DND-41 (cell line): ENCODE results near the gene PPP1R17.

Experiments used
- ATAC-seq: fragments of 200-7000 bp; cut with Tn5 transposase; 3 replicates; pipeline ENCODE4 v1.9.1; 2021; ENCODE audit warnings: low read depth; ENCODE audit not compliant: insufficient read depth
- DNase-seq: peaks from one replicate; pipeline ENCODE4 v3.0.0-alpha.2; 2020
- H2AFZ ChIP-seq: 2 replicates; pipeline ENCODE4 v1.6.0; 2012; ENCODE audit warnings: low read depth, low read length
- H3K27ac ChIP-seq: 2 replicates; pipeline ENCODE4 v1.5.1; 2012; ENCODE audit warnings: low read length, inconsistent platforms
- H3K27me3 ChIP-seq: fragments of 200-600 bp; sonication (generic); 2 replicates; pipeline ENCODE4 v1.6.0; 2012; ENCODE audit warnings: low read length, mild to moderate bottlenecking, inconsistent platforms; ENCODE audit not compliant: insufficient read depth, poor library complexity
- H3K36me3 ChIP-seq: 2 replicates; pipeline ENCODE4 v1.5.1; 2012; ENCODE audit warnings: low read length, inconsistent platforms; ENCODE audit not compliant: insufficient read depth
- H3K4me1 ChIP-seq: 2 replicates; pipeline ENCODE4 v1.5.1; 2012; ENCODE audit warnings: mild to moderate bottlenecking, low read length; ENCODE audit not compliant: insufficient read depth
- H3K4me2 ChIP-seq: 2 replicates; pipeline ENCODE4 v1.6.0; 2012; ENCODE audit warnings: mild to moderate bottlenecking, moderate library complexity, low read length, inconsistent platforms; ENCODE audit not compliant: insufficient read depth
- H3K4me3 ChIP-seq, 2 experiments: fragments of 200-600 bp in 1 of 2; shearing (Covaris generic) in 1 of 2; 2 replicates each; pipeline ENCODE4 v1.5.1; 2012 to 2016; ENCODE audit warnings: inconsistent platforms in 2 of 2, low read length in 2 of 2, mild to moderate bottlenecking in 2 of 2, low read depth in 1 of 2, moderate library complexity in 1 of 2
- H3K79me2 ChIP-seq: 2 replicates; pipeline ENCODE4 v1.6.0; 2012; ENCODE audit warnings: low read length, inconsistent platforms; ENCODE audit not compliant: insufficient read depth
- H3K9ac ChIP-seq: 2 replicates; pipeline ENCODE4 v1.6.0; 2012; ENCODE audit warnings: low read depth, mild to moderate bottlenecking, inconsistent platforms, low read length, moderate library complexity
- H3K9me3 ChIP-seq: 2 replicates; pipeline ENCODE4 v1.5.1; 2012; ENCODE audit warnings: low read length, moderate library complexity, mild to moderate bottlenecking, inconsistent platforms; ENCODE audit not compliant: insufficient read depth, severe bottlenecking
- H4K20me1 ChIP-seq: 2 replicates; pipeline ENCODE4 v1.6.0; 2012; ENCODE audit warnings: low read length; ENCODE audit not compliant: insufficient read depth
- EZH2 ChIP-seq: IDR thresholded peaks from 3 replicates; pipeline ENCODE4 v1.6.1; 2012; ENCODE audit warnings: borderline replicate concordance, low read depth, mild to moderate bottlenecking, moderate library complexity, low read length, inconsistent platforms; ENCODE audit not compliant: severe bottlenecking
- TF ChIP-seq, protein P1 (sequence below): IDR thresholded peaks from 2 replicates; pipeline ENCODE4 v1.5.1; 2012; ENCODE audit warnings: borderline replicate concordance, low read length, moderate library complexity, mild to moderate bottlenecking; ENCODE audit not compliant: poor library complexity, severe bottlenecking; ENCODE audit errors: extremely low read depth

The PPP1R17 gene

DNA sequence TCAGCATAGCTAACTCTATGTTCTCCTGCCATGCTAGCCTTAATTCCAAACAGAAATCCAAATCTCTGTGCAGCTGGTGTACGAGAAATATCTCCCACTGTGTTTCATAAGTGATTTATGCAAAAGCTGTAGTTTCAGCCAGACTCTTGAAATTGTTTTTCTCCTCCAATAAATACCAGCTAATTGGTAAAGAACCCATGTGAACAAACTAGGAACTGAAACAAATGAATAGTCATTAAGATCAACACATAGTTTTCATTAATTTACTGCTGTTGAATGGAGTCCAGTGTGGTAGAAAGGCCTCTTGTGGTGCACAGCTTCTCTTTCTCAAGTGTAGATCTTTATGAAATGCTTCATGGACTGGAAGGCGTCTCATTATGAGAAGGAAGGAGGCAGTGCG, 18.4 kb downstream of the PPP1R17 start:
- no peaks in the 10 kb centered on the region for H3K9me3 ChIP-seq
- no peaks in the 10 kb centered on the region for H3K36me3 ChIP-seq
- no peaks in the 10 kb centered on the region for H3K4me1 ChIP-seq
- peaks cover 3% of the 10 kb centered on the region for H3K27me3 ChIP-seq
- H4K20me1 ChIP-seq = no peaks in the 10 kb centered on the region
- no peaks in the 10 kb centered on the region for H3K79me2 ChIP-seq
- H3K4me3 ChIP-seq = no peak overlapping the region
- no peak overlapping the region for H2AFZ ChIP-seq
- H3K9ac ChIP-seq = no peak overlapping the region
- no peak overlapping the region for H3K27ac ChIP-seq
- H3K4me2 ChIP-seq = no peak overlapping the region
- DNase-seq (no peak), ATAC-seq (no peak)
- no peak for TF ChIP-seq EZH2
- TF ChIP-seq, protein P1, sequence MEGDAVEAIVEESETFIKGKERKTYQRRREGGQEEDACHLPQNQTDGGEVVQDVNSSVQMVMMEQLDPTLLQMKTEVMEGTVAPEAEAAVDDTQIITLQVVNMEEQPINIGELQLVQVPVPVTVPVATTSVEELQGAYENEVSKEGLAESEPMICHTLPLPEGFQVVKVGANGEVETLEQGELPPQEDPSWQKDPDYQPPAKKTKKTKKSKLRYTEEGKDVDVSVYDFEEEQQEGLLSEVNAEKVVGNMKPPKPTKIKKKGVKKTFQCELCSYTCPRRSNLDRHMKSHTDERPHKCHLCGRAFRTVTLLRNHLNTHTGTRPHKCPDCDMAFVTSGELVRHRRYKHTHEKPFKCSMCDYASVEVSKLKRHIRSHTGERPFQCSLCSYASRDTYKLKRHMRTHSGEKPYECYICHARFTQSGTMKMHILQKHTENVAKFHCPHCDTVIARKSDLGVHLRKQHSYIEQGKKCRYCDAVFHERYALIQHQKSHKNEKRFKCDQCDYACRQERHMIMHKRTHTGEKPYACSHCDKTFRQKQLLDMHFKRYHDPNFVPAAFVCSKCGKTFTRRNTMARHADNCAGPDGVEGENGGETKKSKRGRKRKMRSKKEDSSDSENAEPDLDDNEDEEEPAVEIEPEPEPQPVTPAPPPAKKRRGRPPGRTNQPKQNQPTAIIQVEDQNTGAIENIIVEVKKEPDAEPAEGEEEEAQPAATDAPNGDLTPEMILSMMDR = no peak

DNA sequence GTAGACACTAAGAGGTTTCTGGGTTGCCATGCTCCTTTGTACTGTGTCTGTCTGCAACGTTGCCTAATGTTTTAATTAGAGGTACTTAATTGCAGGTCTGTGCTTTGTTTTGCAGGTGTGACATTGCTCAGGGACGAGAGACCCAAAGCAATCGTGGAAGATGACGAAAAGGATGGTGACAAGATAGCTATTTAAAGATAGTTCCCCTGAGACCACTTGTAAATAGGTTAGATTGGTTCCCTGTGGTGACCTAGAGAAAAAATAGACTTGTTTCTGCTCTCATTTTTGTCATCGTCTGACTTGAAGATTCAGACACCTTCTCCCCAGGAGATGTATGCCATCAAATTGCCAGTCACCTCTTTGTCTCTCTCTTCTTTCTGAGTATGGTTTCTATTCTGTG, 20.1 kb downstream of the PPP1R17 start:
- TF ChIP-seq EZH2 = no peak
- TF ChIP-seq, protein P1 = no peak
- H3K27ac ChIP-seq = no peak overlapping the region
- no peaks in the 10 kb centered on the region for H3K36me3 ChIP-seq
- ATAC-seq (no peak), DNase-seq (no peak)
- H3K27me3 ChIP-seq = peaks cover 3% of the 10 kb centered on the region
- no peak overlapping the region for H3K4me3 ChIP-seq
- no peaks in the 10 kb centered on the region for H4K20me1 ChIP-seq
- no peak overlapping the region for H2AFZ ChIP-seq
- H3K79me2 ChIP-seq = no peaks in the 10 kb centered on the region
- H3K4me2 ChIP-seq = no peak overlapping the region
- H3K4me1 ChIP-seq = no peaks in the 10 kb centered on the region
- H3K9ac ChIP-seq = no peak overlapping the region
- H3K9me3 ChIP-seq = no peaks in the 10 kb centered on the region

DNA sequence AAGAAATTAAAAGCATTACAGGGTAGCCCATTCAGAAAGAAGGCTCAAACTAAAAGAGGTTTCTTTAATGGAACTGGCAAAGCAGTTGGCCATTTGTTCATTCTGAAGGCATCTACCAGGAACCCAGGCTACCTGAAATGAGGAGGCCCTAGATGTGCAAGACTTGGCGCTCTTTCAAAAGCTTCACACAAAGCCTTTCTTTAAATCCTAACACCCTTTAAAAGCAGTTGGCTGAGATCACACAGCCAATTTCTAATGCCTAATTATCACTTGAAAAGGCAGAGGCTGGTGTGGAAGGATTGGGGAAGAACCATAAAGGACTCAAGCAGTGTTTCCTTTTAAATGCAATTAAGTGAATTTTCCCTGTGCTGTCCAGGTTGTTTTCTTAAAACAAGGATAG, 23.2 kb downstream of the PPP1R17 start:
- Histone ChIP-seq H3K9ac (no peak overlapping the region), H3K27ac (no peak overlapping the region), H2AFZ (no peak overlapping the region), H3K36me3 (no peaks in the 10 kb centered on the region), H3K4me3 (no peak overlapping the region), H3K27me3 (no peaks in the 10 kb centered on the region), H4K20me1 (no peaks in the 10 kb centered on the region), H3K4me1 (no peaks in the 10 kb centered on the region), H3K79me2 (no peaks in the 10 kb centered on the region), H3K4me2 (no peak overlapping the region), H3K9me3 (no peaks in the 10 kb centered on the region)
- ATAC-seq (no peak), DNase-seq (no peak)
- TF ChIP-seq, protein P1 = no peak
- no peak for TF ChIP-seq EZH2

DNA sequence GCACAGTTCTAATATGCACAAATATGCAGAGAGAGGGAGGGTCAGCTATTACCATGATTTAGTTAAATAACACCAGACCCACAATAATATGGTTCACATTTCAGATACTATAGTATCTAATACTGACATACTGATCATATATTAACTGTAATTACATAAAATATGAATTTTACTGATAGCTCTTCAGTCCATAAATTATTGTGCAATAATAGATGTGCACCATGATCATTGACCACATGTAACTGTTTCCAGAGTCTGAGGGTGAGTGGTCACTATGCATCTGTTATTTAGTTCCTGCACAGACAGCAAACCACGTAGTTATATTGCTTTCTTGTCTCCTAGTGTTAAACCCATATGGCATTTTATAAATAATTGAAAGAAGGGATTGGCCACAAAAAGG, 29.3 kb downstream of the PPP1R17 start:
- Histone ChIP-seq H3K4me2 (no peak overlapping the region), H3K9ac (no peak overlapping the region), H3K4me1 (no peaks in the 10 kb centered on the region), H2AFZ (no peak overlapping the region), H3K27ac (no peak overlapping the region), H3K79me2 (no peaks in the 10 kb centered on the region), H3K36me3 (no peaks in the 10 kb centered on the region), H3K27me3 (no peaks in the 10 kb centered on the region), H4K20me1 (no peaks in the 10 kb centered on the region), H3K9me3 (no peaks in the 10 kb centered on the region), H3K4me3 (no peak overlapping the region)
- DNase-seq (no peak), ATAC-seq (no peak)
- TF ChIP-seq EZH2 = no peak
- TF ChIP-seq, protein P1 = no peak
